ENCODE measurements around the gene SERPINA9.
"Not testable (repeated sequence)": the region's sequence is repeated elsewhere in the genome, so short reads cannot be mapped to it uniquely, and the experiment has no call there.

GRCh38 chr14:94510481-94510880 lies 34.5 kb upstream of the SERPINA9 start:
- TF ChIP-seq, protein P1, sequence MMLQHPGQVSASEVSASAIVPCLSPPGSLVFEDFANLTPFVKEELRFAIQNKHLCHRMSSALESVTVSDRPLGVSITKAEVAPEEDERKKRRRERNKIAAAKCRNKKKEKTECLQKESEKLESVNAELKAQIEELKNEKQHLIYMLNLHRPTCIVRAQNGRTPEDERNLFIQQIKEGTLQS (IDR thresholded peaks at IDR 0.05; ENCODE audit: insufficient read depth, low read depth, low read length), result not testable (repeated sequence)
- TF ChIP-seq CTCF (IDR thresholded peaks at IDR 0.05; ENCODE audit: control extremely low read depth in 1 of 3, insufficient read depth in 1 of 3, low read depth in 1 of 3, low read length in 3 of 3); KDM5A (IDR thresholded peaks at IDR 0.05; ENCODE audit: low read length); MAFK (IDR thresholded peaks at IDR 0.05; ENCODE audit: low read depth, low read length); SIN3A (conservative IDR thresholded peaks at IDR 0.05 in 1 of 2, IDR thresholded peaks at IDR 0.05 in 1 of 2; ENCODE audit: low read depth in 1 of 2, low read length in 2 of 2); EGR1 (IDR thresholded peaks at IDR 0.05; ENCODE audit: borderline replicate concordance, low read depth, low read length); POLR2A (IDR thresholded peaks at IDR 0.05; ENCODE audit: control extremely low read depth in 1 of 2, low read depth in 2 of 2, low read length in 2 of 2); USF2 (IDR thresholded peaks at IDR 0.05; ENCODE audit: low read length); TAF7 (optimal IDR thresholded peaks at IDR 0.05; ENCODE audit: borderline replicate concordance, low read depth, low read length); YY1 (IDR thresholded peaks at IDR 0.05; ENCODE audit: low read depth, low read length): not testable (repeated sequence)

All from H1 (cell line).